SK-N-SH treated with all-trans-retinoic acid at 6 μM for 48 hours (cell line): ENCODE measurements around the gene LRRC40.

ENCODE experiments used
- ATAC-seq: fragments of 200-7000 bp; cut with Tn5 transposase; 3 replicates; pipeline ENCODE4 v1.9.1; 2020; ENCODE audit warnings: mild to moderate bottlenecking, moderate library complexity
- ARNTL ChIP-seq: fragments of 450-650 bp; formaldehyde crosslinking; IDR thresholded peaks from 2 replicates; pipeline ENCODE4 v1.5.0; 2020; ENCODE audit warnings: low read depth, mild to moderate bottlenecking, moderate library complexity, borderline replicate concordance
- CSDC2 ChIP-seq: fragments of 250-450 bp; sonication (Bioruptor Pico); IDR thresholded peaks from 2 replicates; pipeline ENCODE4 v1.5.0; 2020; ENCODE audit warnings: mild to moderate bottlenecking, moderate library complexity
- ESRRG ChIP-seq: fragments of 250-450 bp; sonication (Bioruptor Pico); IDR thresholded peaks from 2 replicates; pipeline ENCODE4 v1.6.1; 2021; ENCODE audit warnings: mild to moderate bottlenecking
- GLIS3 ChIP-seq: fragments of 250-450 bp; sonication (Bioruptor Pico); IDR thresholded peaks from 2 replicates; pipeline ENCODE4 v1.5.0; 2020; ENCODE audit warnings: mild to moderate bottlenecking, moderate library complexity
- ISL1 ChIP-seq: fragments of 250-450 bp; sonication (Bioruptor Pico); IDR thresholded peaks from 2 replicates; pipeline ENCODE4 v2.1.2; 2022; ENCODE audit warnings: mild to moderate bottlenecking, moderate library complexity
- OSR1 ChIP-seq: fragments of 250-450 bp; sonication (Bioruptor Pico); IDR thresholded peaks from 2 replicates; pipeline ENCODE4 v1.8.0; 2022; ENCODE audit warnings: moderate library complexity, mild to moderate bottlenecking, inconsistent platforms
- RARB ChIP-seq: fragments of 250-450 bp; sonication (Bioruptor Pico); IDR thresholded peaks from 2 replicates; pipeline ENCODE4 v1.8.0; 2021; ENCODE audit warnings: mild to moderate bottlenecking, moderate library complexity
- SNAI2 ChIP-seq: fragments of 250-450 bp; sonication (Bioruptor Pico); IDR thresholded peaks from 2 replicates; pipeline ENCODE4 v1.5.0; 2020; ENCODE audit warnings: mild to moderate bottlenecking, moderate library complexity
- TCF4 ChIP-seq: fragments of 250-450 bp; sonication (Bioruptor Pico); IDR thresholded peaks from 2 replicates; pipeline ENCODE4 v1.8.0; 2021; ENCODE audit warnings: mild to moderate bottlenecking, moderate library complexity, borderline replicate concordance
- TOX ChIP-seq: fragments of 250-450 bp; sonication (Bioruptor Pico); IDR thresholded peaks from 2 replicates; pipeline ENCODE4 v1.8.0; 2021; ENCODE audit warnings: mild to moderate bottlenecking, moderate library complexity, borderline replicate concordance
- ZC3H10 ChIP-seq: fragments of 250-450 bp; sonication (Bioruptor Pico); IDR thresholded peaks from 2 replicates; pipeline ENCODE4 v1.5.1; 2021; ENCODE audit warnings: mild to moderate bottlenecking, moderate library complexity
- ZFP3 ChIP-seq: fragments of 250-450 bp; sonication (Bioruptor Pico); IDR thresholded peaks from 2 replicates; pipeline ENCODE4 v1.5.0; 2020; ENCODE audit warnings: mild to moderate bottlenecking, moderate library complexity
- ZFP30 ChIP-seq: fragments of 450-650 bp; formaldehyde crosslinking; IDR thresholded peaks from 2 replicates; pipeline ENCODE4 v1.5.0; 2022; ENCODE audit warnings: mild to moderate bottlenecking, moderate library complexity
- ZNF565 ChIP-seq: fragments of 450-650 bp; formaldehyde crosslinking; conservative IDR thresholded peaks from 2 replicates; pipeline ENCODE4 v1.5.0; 2020; ENCODE audit warnings: low read depth, mild to moderate bottlenecking, moderate library complexity
- ZNF70 ChIP-seq: fragments of 450-650 bp; formaldehyde crosslinking; IDR thresholded peaks from 2 replicates; pipeline ENCODE4 v1.5.0; 2020; ENCODE audit warnings: mild to moderate bottlenecking, moderate library complexity
- ZNF8 ChIP-seq: fragments of 450-650 bp; formaldehyde crosslinking; IDR thresholded peaks from 2 replicates; pipeline ENCODE4 v1.5.0; 2020; ENCODE audit warnings: mild to moderate bottlenecking, moderate library complexity
- TF ChIP-seq, protein P1 (sequence below): fragments of 250-450 bp; sonication (Bioruptor Pico); IDR thresholded peaks from 2 replicates; pipeline ENCODE4 v1.5.1; 2021; ENCODE audit warnings: mild to moderate bottlenecking, moderate library complexity
- TF ChIP-seq, protein P2 (sequence below): fragments of 250-450 bp; sonication (Bioruptor Pico); IDR thresholded peaks from 2 replicates; pipeline ENCODE4 v1.8.0; 2021; ENCODE audit warnings: low read depth, mild to moderate bottlenecking, moderate library complexity, borderline replicate concordance
- TF ChIP-seq, protein P3 (sequence below): fragments of 250-450 bp; sonication (Bioruptor Pico); IDR thresholded peaks from 2 replicates; pipeline ENCODE4 v1.8.0; 2020; ENCODE audit warnings: mild to moderate bottlenecking, moderate library complexity, borderline replicate concordance
- TF ChIP-seq, protein P4 (sequence below): fragments of 250-450 bp; sonication (Bioruptor Pico); IDR thresholded peaks from 2 replicates; pipeline ENCODE4 v1.5.1; 2020; ENCODE audit warnings: low read depth, mild to moderate bottlenecking, moderate library complexity

LRRC40 gene

DNA sequence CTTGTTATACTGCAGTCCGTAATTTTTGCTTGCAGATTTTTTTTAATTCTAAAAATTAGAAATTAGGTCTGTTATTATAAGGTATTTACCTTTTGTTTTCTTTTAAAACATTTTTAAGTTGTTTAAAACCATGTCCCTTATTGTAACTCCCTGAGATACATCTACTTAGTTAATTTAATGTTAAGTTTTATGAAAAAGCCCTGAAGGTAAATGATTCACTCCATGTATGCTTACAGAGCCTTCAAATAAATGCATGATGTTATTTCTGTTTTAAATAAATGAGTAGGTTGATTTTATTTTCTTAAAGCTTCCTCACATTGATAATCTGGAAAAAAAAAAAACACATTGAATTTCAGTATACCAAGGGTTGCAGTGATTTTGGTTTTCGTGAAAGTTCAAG is 23.3 kb upstream of the LRRC40 start:
- TF ChIP-seq, protein P1, sequence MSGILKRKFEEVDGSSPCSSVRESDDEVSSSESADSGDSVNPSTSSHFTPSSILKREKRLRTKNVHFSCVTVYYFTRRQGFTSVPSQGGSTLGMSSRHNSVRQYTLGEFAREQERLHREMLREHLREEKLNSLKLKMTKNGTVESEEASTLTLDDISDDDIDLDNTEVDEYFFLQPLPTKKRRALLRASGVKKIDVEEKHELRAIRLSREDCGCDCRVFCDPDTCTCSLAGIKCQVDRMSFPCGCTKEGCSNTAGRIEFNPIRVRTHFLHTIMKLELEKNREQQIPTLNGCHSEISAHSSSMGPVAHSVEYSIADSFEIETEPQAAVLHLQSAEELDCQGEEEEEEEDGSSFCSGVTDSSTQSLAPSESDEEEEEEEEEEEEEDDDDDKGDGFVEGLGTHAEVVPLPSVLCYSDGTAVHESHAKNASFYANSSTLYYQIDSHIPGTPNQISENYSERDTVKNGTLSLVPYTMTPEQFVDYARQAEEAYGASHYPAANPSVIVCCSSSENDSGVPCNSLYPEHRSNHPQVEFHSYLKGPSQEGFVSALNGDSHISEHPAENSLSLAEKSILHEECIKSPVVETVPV = no peak
- TF ChIP-seq ZFP3 (CRISPR knock-in tag) (no peak), ARNTL (CRISPR knock-in tag) (no peak)
- TF ChIP-seq, all 23 proteins: peak for 0
- ATAC-seq = no peak

DNA sequence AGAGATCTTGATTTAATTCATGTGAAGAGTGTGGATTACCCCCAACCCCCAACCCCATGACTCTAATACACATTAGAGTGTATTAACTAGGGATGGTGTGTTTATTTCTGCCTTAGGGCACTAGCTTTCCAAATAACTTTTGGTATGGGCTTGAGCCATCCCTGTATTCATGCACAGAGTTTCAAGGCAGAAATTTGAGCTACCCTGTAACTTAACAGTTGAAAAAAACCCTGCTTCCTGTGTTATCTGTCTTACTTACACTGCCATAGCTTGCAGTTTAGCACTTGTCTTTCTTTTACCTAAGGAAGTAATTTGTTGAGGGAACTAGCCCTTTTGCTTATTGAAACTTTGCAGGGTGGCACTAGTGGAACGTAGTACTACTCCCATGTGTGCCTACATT is 22.1 kb upstream of the LRRC40 start:
- ATAC-seq = peak; percentile 76

DNA sequence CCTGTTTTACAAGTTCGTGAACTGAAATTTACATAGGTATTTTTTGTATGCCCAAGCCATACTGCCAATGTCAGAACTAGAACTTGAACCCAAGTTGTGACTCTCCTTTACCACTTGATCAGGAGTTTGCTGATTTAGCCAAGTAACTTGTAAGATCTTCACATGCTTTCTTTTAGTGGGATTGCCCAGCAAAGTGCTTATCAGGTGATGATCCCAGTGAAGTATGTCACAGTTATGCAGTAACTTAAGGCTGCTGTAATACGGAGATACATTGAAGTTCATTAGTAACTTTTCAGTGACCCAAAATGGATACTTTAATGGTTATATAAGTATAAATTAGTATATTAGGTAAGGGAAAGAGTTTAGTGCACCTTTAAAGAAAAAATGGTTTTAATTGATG is 19.6 kb upstream of the LRRC40 start:
- ATAC-seq = no peak
- TF ChIP-seq CSDC2 (CRISPR knock-in tag) = no peak
- TF ChIP-seq ZNF70 (CRISPR knock-in tag) = no peak
- no peak for TF ChIP-seq ZC3H10
- no peak for TF ChIP-seq ZNF565 (CRISPR knock-in tag)
- TF ChIP-seq, protein P2, sequence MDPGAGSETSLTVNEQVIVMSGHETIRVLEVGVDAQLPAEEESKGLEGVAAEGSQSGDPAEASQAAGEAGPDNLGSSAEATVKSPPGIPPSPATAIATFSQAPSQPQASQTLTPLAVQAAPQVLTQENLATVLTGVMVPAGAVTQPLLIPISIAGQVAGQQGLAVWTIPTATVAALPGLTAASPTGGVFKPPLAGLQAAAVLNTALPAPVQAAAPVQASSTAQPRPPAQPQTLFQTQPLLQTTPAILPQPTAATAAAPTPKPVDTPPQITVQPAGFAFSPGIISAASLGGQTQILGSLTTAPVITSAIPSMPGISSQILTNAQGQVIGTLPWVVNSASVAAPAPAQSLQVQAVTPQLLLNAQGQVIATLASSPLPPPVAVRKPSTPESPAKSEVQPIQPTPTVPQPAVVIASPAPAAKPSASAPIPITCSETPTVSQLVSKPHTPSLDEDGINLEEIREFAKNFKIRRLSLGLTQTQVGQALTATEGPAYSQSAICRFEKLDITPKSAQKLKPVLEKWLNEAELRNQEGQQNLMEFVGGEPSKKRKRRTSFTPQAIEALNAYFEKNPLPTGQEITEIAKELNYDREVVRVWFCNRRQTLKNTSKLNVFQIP = no peak
- TF ChIP-seq, protein P1 = no peak
- no peak for TF ChIP-seq TOX
- no peak for TF ChIP-seq ZFP3 (CRISPR knock-in tag)
- TF ChIP-seq, protein P3, sequence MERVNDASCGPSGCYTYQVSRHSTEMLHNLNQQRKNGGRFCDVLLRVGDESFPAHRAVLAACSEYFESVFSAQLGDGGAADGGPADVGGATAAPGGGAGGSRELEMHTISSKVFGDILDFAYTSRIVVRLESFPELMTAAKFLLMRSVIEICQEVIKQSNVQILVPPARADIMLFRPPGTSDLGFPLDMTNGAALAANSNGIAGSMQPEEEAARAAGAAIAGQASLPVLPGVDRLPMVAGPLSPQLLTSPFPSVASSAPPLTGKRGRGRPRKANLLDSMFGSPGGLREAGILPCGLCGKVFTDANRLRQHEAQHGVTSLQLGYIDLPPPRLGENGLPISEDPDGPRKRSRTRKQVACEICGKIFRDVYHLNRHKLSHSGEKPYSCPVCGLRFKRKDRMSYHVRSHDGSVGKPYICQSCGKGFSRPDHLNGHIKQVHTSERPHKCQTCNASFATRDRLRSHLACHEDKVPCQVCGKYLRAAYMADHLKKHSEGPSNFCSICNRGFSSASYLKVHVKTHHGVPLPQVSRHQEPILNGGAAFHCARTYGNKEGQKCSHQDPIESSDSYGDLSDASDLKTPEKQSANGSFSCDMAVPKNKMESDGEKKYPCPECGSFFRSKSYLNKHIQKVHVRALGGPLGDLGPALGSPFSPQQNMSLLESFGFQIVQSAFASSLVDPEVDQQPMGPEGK = no peak

More for the DNA sequence above, 22.1 kb upstream of the LRRC40 start:
- no peak for TF ChIP-seq ZNF565 (CRISPR knock-in tag)
- TF ChIP-seq, protein P4, sequence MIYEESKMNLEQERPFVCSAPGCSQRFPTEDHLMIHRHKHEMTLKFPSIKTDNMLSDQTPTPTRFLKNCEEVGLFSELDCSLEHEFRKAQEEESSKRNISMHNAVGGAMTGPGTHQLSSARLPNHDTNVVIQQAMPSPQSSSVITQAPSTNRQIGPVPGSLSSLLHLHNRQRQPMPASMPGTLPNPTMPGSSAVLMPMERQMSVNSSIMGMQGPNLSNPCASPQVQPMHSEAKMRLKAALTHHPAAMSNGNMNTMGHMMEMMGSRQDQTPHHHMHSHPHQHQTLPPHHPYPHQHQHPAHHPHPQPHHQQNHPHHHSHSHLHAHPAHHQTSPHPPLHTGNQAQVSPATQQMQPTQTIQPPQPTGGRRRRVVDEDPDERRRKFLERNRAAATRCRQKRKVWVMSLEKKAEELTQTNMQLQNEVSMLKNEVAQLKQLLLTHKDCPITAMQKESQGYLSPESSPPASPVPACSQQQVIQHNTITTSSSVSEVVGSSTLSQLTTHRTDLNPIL = no peak
- TF ChIP-seq ESRRG (CRISPR knock-in tag) = no peak
- TF ChIP-seq ZNF8 = no peak
- TF ChIP-seq ISL1 (CRISPR knock-in tag) = no peak
- no peak for TF ChIP-seq ZC3H10
- TF ChIP-seq ZFP30 (CRISPR knock-in tag) = no peak
- TF ChIP-seq OSR1 (CRISPR knock-in tag) = no peak
- TF ChIP-seq, protein P1 = no peak
- TF ChIP-seq SNAI2 (CRISPR knock-in tag) = no peak
- TF ChIP-seq TCF4 (CRISPR knock-in tag) = no peak
- no peak for TF ChIP-seq ZFP3 (CRISPR knock-in tag)
- TF ChIP-seq ZNF70 (CRISPR knock-in tag) = no peak
- TF ChIP-seq RARB = no peak
- no peak for TF ChIP-seq CSDC2 (CRISPR knock-in tag)
- TF ChIP-seq, protein P3 = no peak
- no peak for TF ChIP-seq GLIS3 (CRISPR knock-in tag)
- TF ChIP-seq, all 23 proteins: peak for 0
